ENCODE results near the gene DNLZ.

DNLZ gene

GRCh38 chr9:136343121-136343883 is 20.2 kb downstream of the DNLZ start:
- no peak for DNase-seq (ENCODE audit: low spot score)

- peak; percentile 73 for DNase-seq (ENCODE audit: low spot score)
Measured at GRCh38 chr9:136342181-136343120, 21.1 kb downstream of the DNLZ start.

- no peak for DNase-seq (ENCODE audit: low spot score)
Measured at GRCh38 chr9:136341769-136342168, 21.8 kb downstream of the DNLZ start.

- DNase-seq (ENCODE audit: low spot score), result no peak
Measured at GRCh38 chr9:136341042-136341655, 22.4 kb downstream of the DNLZ start.

- no peak for DNase-seq (ENCODE audit: low spot score)
Measured at GRCh38 chr9:136340356-136341041, 23.0 kb downstream of the DNLZ start.

- no peak for DNase-seq (ENCODE audit: low spot score)
Measured at GRCh38 chr9:136339958-136340310, 23.6 kb downstream of the DNLZ start.

- DNase-seq (ENCODE audit: low spot score), result peak; percentile 76
Measured at GRCh38 chr9:136339173-136339957, 24.2 kb downstream of the DNLZ start.

GRCh38 chr9:136338511-136338910 is 25.0 kb downstream of the DNLZ start:
- no peak for DNase-seq (ENCODE audit: low spot score)

GRCh38 chr9:136337416-136338395 is 25.8 kb downstream of the DNLZ start:
- no peak for DNase-seq (ENCODE audit: low spot score)

- DNase-seq (ENCODE audit: low spot score), result no peak
Measured at GRCh38 chr9:136336881-136337280, 26.7 kb downstream of the DNLZ start.

- DNase-seq (ENCODE audit: low spot score), result no peak
Measured at GRCh38 chr9:136336156-136336870, 27.2 kb downstream of the DNLZ start.

- no peak for DNase-seq (ENCODE audit: low spot score)
Measured at GRCh38 chr9:136335296-136336155, 28.0 kb downstream of the DNLZ start.

- no peak for DNase-seq (ENCODE audit: low spot score)
Measured at GRCh38 chr9:136334541-136334940, 29.0 kb downstream of the DNLZ start.

GRCh38 chr9:136333486-136333885 is 30.1 kb downstream of the DNLZ start:
- no peak for DNase-seq (ENCODE audit: low spot score)

GRCh38 chr9:136333045-136333444 is 30.5 kb downstream of the DNLZ start:
- DNase-seq (ENCODE audit: low spot score), result no peak

- DNase-seq (ENCODE audit: low spot score), result no peak
Measured at GRCh38 chr9:136332482-136332983, 31.0 kb downstream of the DNLZ start.

GRCh38 chr9:136331556-136332481 is 31.7 kb downstream of the DNLZ start:
- DNase-seq (ENCODE audit: low spot score), result no peak
